HCT116 (cell line): ENCODE measurements around the gene CCDC73. TPM values are rescaled to one million over a fixed set of nuclear protein-coding genes. Genes with fewer than 3 reads are reported as not detected.

ENCODE experiments used
- ATAC-seq: fragments of 200-7000 bp; cut with Tn5 transposase; 2 replicates; pipeline ENCODE4 v1.9.1; 2020; ENCODE audit warnings: mild to moderate bottlenecking, moderate library complexity
- BruUV-seq: library from RNA; stranded (reverse); fragments of 400-500 nt; replicated peaks from 2 replicates; lab custom pipeline; 2021; lab: Mats Ljungman, UMichigan
- CTCF ChIA-PET: fragments of 300-600 bp; sonication (Branson Sonifier 250); formaldehyde crosslinking; loops from one replicate; lab custom pipeline; 2021; ENCODE audit warnings: antibody characterized with exemption; lab: Charles Lee
- POLR2A ChIA-PET: fragments of 300-600, 350-600 bp; sonication (Branson Sonifier 250); formaldehyde crosslinking; loops from one replicate; lab custom pipeline; 2021; ENCODE audit warnings: antibody characterized with exemption; lab: Charles Lee
- RAD21 ChIA-PET, 2 experiments: fragments of 300-600 bp; sonication (Branson Sonifier 250); formaldehyde crosslinking; loops; one replicate each; lab custom pipeline; 2023; ENCODE audit warnings: low total read pairs in 2 of 2; ENCODE audit not compliant: uncharacterized antibody in 2 of 2, unreplicated experiment in 2 of 2, low non-redundant PET in 1 of 2; lab: Charles Lee
- DNase-seq: peaks from one replicate; pipeline ENCODE4 v3.0.0-alpha.2; 2010; ENCODE audit warnings: low read depth, low spot score
- H2AFZ ChIP-seq: fragments of 200-600 bp; shearing (Covaris generic), sonication (generic); 2 replicates; pipeline ENCODE4 v1.6.1; 2017; ENCODE audit warnings: low read depth, mixed run types, mixed read lengths, antibody characterized with exemption, low read length; ENCODE audit not compliant: poor library complexity, severe bottlenecking
- H3K27ac ChIP-seq: 2 replicates; pipeline ENCODE4 v1.5.1; 2012; ENCODE audit warnings: low read depth, low read length
- H3K27me3 ChIP-seq: fragments of 200-600 bp; sonication (generic); 2 replicates; pipeline ENCODE4 v1.6.1; 2016; ENCODE audit warnings: mixed run types, low read length, mixed read lengths; ENCODE audit not compliant: insufficient read depth
- H3K36me3 ChIP-seq, 2 experiments: fragments of 200-500 bp in 1 of 2; fragments of 200-600 bp in 1 of 2; sonication (Bioruptor generic) in 1 of 2; sonication (generic) in 1 of 2; 2 replicates each; pipeline versions ENCODE4 v1.5.1 to v1.6.1; 2014 to 2016; ENCODE audit warnings: low read length in 2 of 2, inconsistent platforms in 1 of 2, mixed read lengths in 1 of 2, mixed run types in 1 of 2; ENCODE audit not compliant: insufficient read depth in 2 of 2, control insufficient read depth in 1 of 2
- H3K4me1 ChIP-seq, 2 experiments: fragments of 200-600 bp in 1 of 2; sonication (generic) in 1 of 2; 2 replicates each; pipeline versions ENCODE4 v1.5.1 to v1.6.1; 2012 to 2017; ENCODE audit warnings: low read length in 2 of 2, inconsistent platforms in 1 of 2, mild to moderate bottlenecking in 1 of 2, mixed read lengths in 1 of 2, mixed run types in 1 of 2, moderate library complexity in 1 of 2; ENCODE audit not compliant: insufficient read depth in 2 of 2, control insufficient read depth in 1 of 2
- H3K4me2 ChIP-seq: fragments of 200-600 bp; sonication (generic); 2 replicates; pipeline ENCODE4 v1.6.1; 2017; ENCODE audit warnings: mixed run types, low read length, mixed read lengths
- H3K4me3 ChIP-seq, 2 experiments: fragments of 200-600 bp in 1 of 2; sonication (generic) in 1 of 2; replicated peaks in 1 of 2; 2 replicates each; pipeline ENCODE4 v1.5.1; 2011 to 2016; ENCODE audit warnings: low read length in 2 of 2, control low read depth in 1 of 2, low read depth in 1 of 2, mild to moderate bottlenecking in 1 of 2, mixed read lengths in 1 of 2, mixed run types in 1 of 2
- H3K79me2 ChIP-seq: fragments of 200-600 bp; sonication (generic); 2 replicates; pipeline ENCODE4 v1.6.1; 2017; ENCODE audit warnings: mild to moderate bottlenecking, mixed run types, low read length, moderate library complexity, mixed read lengths; ENCODE audit not compliant: insufficient read depth
- H3K9ac ChIP-seq: fragments of 200-600 bp; sonication (generic); 2 replicates; pipeline ENCODE4 v1.6.1; 2016; ENCODE audit warnings: low read length, mixed read lengths
- H3K9me2 ChIP-seq: fragments of 200-600 bp; sonication (generic), shearing (Covaris generic); 2 replicates; pipeline ENCODE4 v1.6.1; 2017; ENCODE audit warnings: mixed run types, mild to moderate bottlenecking, moderate library complexity; ENCODE audit not compliant: insufficient read depth
- H3K9me3 ChIP-seq, 2 experiments: fragments of 200-500 bp in 1 of 2; fragments of 200-600 bp in 1 of 2; sonication (Bioruptor generic) in 1 of 2; sonication (generic) in 1 of 2; 2 replicates each; pipeline ENCODE4 v1.6.1; 2014 to 2017; ENCODE audit warnings: low read length in 2 of 2, mixed read lengths in 2 of 2, inconsistent platforms in 1 of 2, low read depth in 1 of 2, mild to moderate bottlenecking in 1 of 2, mixed run types in 1 of 2, moderate library complexity in 1 of 2; ENCODE audit not compliant: control insufficient read depth in 1 of 2, insufficient read depth in 1 of 2
- H4K20me1 ChIP-seq: fragments of 200-600 bp; sonication (generic), shearing (Covaris generic); 2 replicates; pipeline ENCODE4 v1.6.1; 2017; ENCODE audit warnings: mixed run types, mild to moderate bottlenecking, moderate library complexity; ENCODE audit not compliant: insufficient read depth
- CEBPB ChIP-seq: IDR thresholded peaks from 2 replicates; pipeline ENCODE4 v1.6.1; 2012; ENCODE audit warnings: low read depth
- CTCF ChIP-seq, 3 experiments: fragments of 200-600 bp in 1 of 3; sonication (generic) in 1 of 3; IDR thresholded peaks in 2 of 3; conservative IDR thresholded peaks in 1 of 3; 2 replicates each; pipeline ENCODE4 v1.5.1; 2012 to 2017; ENCODE audit warnings: low read depth in 2 of 3, low read length in 2 of 3, antibody characterized with exemption in 1 of 3, borderline replicate concordance in 1 of 3, control low read depth in 1 of 3, mild to moderate bottlenecking in 1 of 3, mixed read lengths in 1 of 3, mixed run types in 1 of 3, moderate library complexity in 1 of 3; ENCODE audit not compliant: insufficient read depth in 1 of 3
- EZH2 ChIP-seq: fragments of 200-600 bp; sonication (generic); IDR thresholded peaks from 2 replicates; pipeline ENCODE4 v1.6.1; 2017; ENCODE audit warnings: antibody characterized with exemption, mixed run types
- FOSL1 ChIP-seq: IDR thresholded peaks from 2 replicates; pipeline ENCODE4 v1.6.1; 2012; ENCODE audit warnings: low read depth
- JUND ChIP-seq: IDR thresholded peaks from 2 replicates; pipeline ENCODE4 v1.6.1; 2012
- POLR2A ChIP-seq: IDR thresholded peaks from 2 replicates; pipeline ENCODE4 v1.7.0; 2011; ENCODE audit warnings: borderline replicate concordance; ENCODE audit not compliant: insufficient read depth, insufficient read length; ENCODE audit errors: extremely low read depth
- SP1 ChIP-seq: IDR thresholded peaks from 2 replicates; pipeline ENCODE4 v1.6.1; 2012; ENCODE audit warnings: low read depth
- SRF ChIP-seq: IDR thresholded peaks from 2 replicates; pipeline ENCODE4 v1.6.1; 2012; ENCODE audit warnings: low read depth
- YY1 ChIP-seq: IDR thresholded peaks from 2 replicates; pipeline ENCODE4 v1.6.1; 2011; ENCODE audit warnings: low read length, low read depth, moderate library complexity, mild to moderate bottlenecking; ENCODE audit not compliant: insufficient replicate concordance; ENCODE audit errors: extremely low read depth
- intact Hi-C: fragments of 100-400 bp; cut with micrococcal nuclease; formaldehyde crosslinking; loops from 2 replicates; pipeline ENCODE4 v1.10.0; 2022
- total RNA-seq: library from RNA; stranded (reverse); gene quantifications from one replicate; pipeline ENCODE4 v1.2.1, GENCODE V29; 2021; ENCODE audit not compliant: unreplicated experiment

Gene CCDC73
- total RNA-seq, 1 experiment from 2014 or later: not detected

GRCh38 chr11:32658639-32659406 lies 135.6 kb downstream of the CCDC73 start:
- no peak overlapping the region for H3K27ac ChIP-seq
- H3K36me3 ChIP-seq: no peaks in the 10 kb centered on the region
- no peak for DNase-seq
- peak overlapping the region; percentile 54 for H2AFZ ChIP-seq
- no peak overlapping the region for H3K9ac ChIP-seq
- ChIA-PET CTCF (interaction anchor here (0.9 kb wide), 1 partner anchor 38 kb away, joined by 3 read pairs; no protein-coding TSS in a partner anchor), RAD21 (no interaction called here), POLR2A (no interaction called here)
- no peaks in the 10 kb centered on the region for H4K20me1 ChIP-seq
- peaks cover 0 to 21% of the 10 kb centered on the region in 2 experiments; a peak in 2 of 4 replicates for H3K4me1 ChIP-seq
- no peaks in the 10 kb centered on the region for H3K9me2 ChIP-seq
- intact Hi-C loops: no loop called here
- peak; percentile 93 for TF ChIP-seq FOSL1
- TF ChIP-seq CTCF (IDR thresholded peaks at IDR 0.05 in 2 of 3, conservative IDR thresholded peaks at IDR 0.05 in 1 of 3; ENCODE audit: borderline replicate concordance in 1 of 3, insufficient read depth in 1 of 3, low read depth in 2 of 3, low read length in 2 of 3): no peak
- TF ChIP-seq CEBPB: no peak
- peak; percentile 60; the same call in 1 of the 2 replicates for TF ChIP-seq JUND
- TF ChIP-seq SRF: 0 out of 2 replicates have a peak, but pooled peaks have one; percentile 4
- no peak for TF ChIP-seq EZH2
- TF ChIP-seq SP1: peak; percentile 37; the same call in 1 of the 2 replicates
- no TSS peak for BruUV-seq
- no peak overlapping the region for H3K4me3 ChIP-seq
- H3K79me2 ChIP-seq: no peaks in the 10 kb centered on the region
- no peaks in the 10 kb centered on the region for H3K27me3 ChIP-seq
- no peak for ATAC-seq
- H3K9me3 ChIP-seq: no peaks in the 10 kb centered on the region
- H3K4me2 ChIP-seq: peak overlapping the region; percentile 38

- no peaks in the 10 kb centered on the region for H3K9me2 ChIP-seq
- no TSS peak for BruUV-seq
- RAD21 ChIA-PET: no interaction called here
- H3K9me3 ChIP-seq: no peaks in the 10 kb centered on the region
- no peak overlapping the region for H3K9ac ChIP-seq
- H3K4me2 ChIP-seq: 0 out of 2 replicates have a peak overlapping the region, but pooled peaks have one; percentile 2
- POLR2A ChIA-PET: no interaction called here
- H3K36me3 ChIP-seq: no peaks in the 10 kb centered on the region
- H3K4me1 ChIP-seq: no peaks in the 10 kb centered on the region
- H3K79me2 ChIP-seq: no peaks in the 10 kb centered on the region
- H4K20me1 ChIP-seq: no peaks in the 10 kb centered on the region; the same call in 1 of the 2 replicates
- peak overlapping the region; percentile 36 for H2AFZ ChIP-seq
- H3K27ac ChIP-seq: no peak overlapping the region
- ATAC-seq (no peak), DNase-seq (no peak)
- no peaks in the 10 kb centered on the region for H3K27me3 ChIP-seq
- CTCF ChIA-PET: no interaction called here
- no peak overlapping the region for H3K4me3 ChIP-seq
- intact Hi-C loops: no loop called here
- TF ChIP-seq YY1 (no peak), POLR2A (no peak)
Observed at GRCh38 chr11:32643526-32643925, 150.9 kb downstream of the CCDC73 start.
